Bronchial epithelial cell (primary cell): ENCODE measurements around the gene MRPL52. TPM values are rescaled to one million over a fixed set of nuclear protein-coding genes. Genes with fewer than 3 reads are reported as not detected.

Source experiments
- DNase-seq: peaks from one replicate; pipeline ENCODE4 v3.0.0-alpha.2; 2010; ENCODE audit warnings: low read depth
- FAIRE-seq: peaks from 2 replicates; lab custom pipeline; 2011; peaks lifted over from hg19 to GRCh38; lab: Jason Lieb, UNC
- H3K27me3 ChIP-seq: 2 replicates; pipeline ENCODE4 v1.5.1; 2011; ENCODE audit warnings: low read length; ENCODE audit not compliant: control insufficient read depth, insufficient read depth
- H3K36me3 ChIP-seq: 2 replicates; pipeline ENCODE4 v1.5.1; 2011; ENCODE audit warnings: low read length; ENCODE audit not compliant: control insufficient read depth, insufficient read depth
- H3K4me3 ChIP-seq: 2 replicates; pipeline ENCODE4 v1.5.1; 2011; ENCODE audit warnings: mild to moderate bottlenecking, low read depth, low read length, control low read depth
- total RNA-seq: library from RNA; depleted of rRNA; stranded (reverse); fragments of >200 nt; gene quantifications from 2 replicates; pipeline ENCODE4 v1.2.1, GENCODE V29; 2014
- TF ChIP-seq, protein P1 (sequence below): IDR thresholded peaks from 2 replicates; pipeline ENCODE4 v1.5.1; 2011; ENCODE audit warnings: mild to moderate bottlenecking, moderate library complexity, low read length, control low read depth, inconsistent platforms; ENCODE audit not compliant: insufficient read depth, severe bottlenecking

Gene MRPL52
- total RNA-seq, 1 donor from 2014 or later, result 33.2 TPM

DNA sequence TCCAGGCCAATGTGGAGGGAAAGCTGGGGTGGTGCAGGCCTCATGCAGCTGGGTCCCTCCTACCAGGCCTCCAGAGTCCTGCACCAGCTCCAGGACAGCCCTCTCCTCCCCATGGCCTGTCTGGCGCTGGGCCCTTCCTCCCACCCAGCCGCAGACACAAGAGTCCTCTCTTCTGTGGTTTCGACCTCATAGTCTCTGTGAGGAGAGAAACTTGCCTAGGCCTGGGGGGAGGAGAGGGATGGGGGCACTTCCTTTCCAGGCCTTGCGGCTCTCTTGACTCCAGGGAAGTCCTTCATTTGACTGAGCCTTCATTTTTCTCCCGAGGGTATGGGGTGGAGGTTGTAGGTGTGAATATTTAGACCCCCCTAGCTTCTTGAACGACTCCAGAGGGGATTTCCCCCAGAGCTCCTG, 8.9 kb downstream of the MRPL52 start:
- H3K4me3 ChIP-seq, result peak overlapping the region; percentile 68
- no peaks in the 10 kb centered on the region for H3K27me3 ChIP-seq
- peaks cover 34% of the 10 kb centered on the region for H3K36me3 ChIP-seq
- TF ChIP-seq, protein P1, sequence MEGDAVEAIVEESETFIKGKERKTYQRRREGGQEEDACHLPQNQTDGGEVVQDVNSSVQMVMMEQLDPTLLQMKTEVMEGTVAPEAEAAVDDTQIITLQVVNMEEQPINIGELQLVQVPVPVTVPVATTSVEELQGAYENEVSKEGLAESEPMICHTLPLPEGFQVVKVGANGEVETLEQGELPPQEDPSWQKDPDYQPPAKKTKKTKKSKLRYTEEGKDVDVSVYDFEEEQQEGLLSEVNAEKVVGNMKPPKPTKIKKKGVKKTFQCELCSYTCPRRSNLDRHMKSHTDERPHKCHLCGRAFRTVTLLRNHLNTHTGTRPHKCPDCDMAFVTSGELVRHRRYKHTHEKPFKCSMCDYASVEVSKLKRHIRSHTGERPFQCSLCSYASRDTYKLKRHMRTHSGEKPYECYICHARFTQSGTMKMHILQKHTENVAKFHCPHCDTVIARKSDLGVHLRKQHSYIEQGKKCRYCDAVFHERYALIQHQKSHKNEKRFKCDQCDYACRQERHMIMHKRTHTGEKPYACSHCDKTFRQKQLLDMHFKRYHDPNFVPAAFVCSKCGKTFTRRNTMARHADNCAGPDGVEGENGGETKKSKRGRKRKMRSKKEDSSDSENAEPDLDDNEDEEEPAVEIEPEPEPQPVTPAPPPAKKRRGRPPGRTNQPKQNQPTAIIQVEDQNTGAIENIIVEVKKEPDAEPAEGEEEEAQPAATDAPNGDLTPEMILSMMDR, result no peak
- FAIRE-seq (no peak), DNase-seq (peak; percentile 44)

DNA sequence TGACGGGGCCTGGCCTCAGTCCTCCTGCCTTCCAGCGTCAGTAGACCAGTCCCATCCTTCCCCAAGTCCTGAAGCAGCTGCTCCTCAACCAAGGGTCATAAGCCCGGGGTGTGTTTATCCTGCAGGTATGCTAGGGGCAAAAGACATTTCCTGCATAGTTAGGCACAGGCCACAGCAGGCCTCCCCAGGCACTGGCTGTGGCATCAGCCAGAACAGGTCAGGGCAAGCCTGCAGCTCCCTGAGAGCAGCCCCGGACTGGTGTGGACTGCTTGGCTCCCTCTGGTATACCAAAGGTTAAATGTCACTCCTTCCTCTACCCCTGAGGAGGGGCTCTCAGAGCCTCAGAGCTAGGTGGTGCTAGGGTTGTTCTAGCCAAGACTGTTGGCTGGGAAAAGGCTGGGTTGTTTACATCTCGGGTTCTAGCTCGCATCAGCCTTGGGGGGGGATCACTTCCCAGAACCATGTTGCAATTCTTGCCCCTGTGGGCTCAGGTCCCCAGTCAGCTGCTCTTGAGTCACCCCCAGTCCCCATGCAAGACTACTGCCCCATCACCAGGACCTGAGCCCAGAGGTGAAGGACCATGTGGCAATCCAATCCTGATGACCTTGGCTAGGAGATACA, 9.6 kb downstream of the MRPL52 start:
- DNase-seq (peak; percentile 90), FAIRE-seq (no peak)
- TF ChIP-seq, protein P1, result no peak
- H3K36me3 ChIP-seq, result peaks cover 35% of the 10 kb centered on the region
- no peaks in the 10 kb centered on the region for H3K27me3 ChIP-seq
- peak overlapping the region; percentile 68 for H3K4me3 ChIP-seq

DNA sequence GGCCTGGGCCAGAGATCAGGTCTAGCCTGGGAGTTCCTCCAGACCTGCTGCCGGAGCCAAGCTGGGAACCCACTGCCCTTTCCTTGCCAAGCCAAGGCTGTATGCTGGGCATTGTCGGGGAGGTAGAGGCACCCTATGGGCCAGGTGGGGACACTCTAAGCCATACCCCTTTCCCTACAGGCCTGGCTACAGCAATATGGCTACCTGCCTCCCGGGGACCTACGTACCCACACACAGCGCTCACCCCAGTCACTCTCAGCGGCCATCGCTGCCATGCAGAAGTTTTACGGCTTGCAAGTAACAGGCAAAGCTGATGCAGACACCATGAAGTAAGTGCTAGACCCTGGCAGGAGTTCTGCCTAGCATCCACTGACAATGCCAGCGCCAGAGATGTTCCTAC, 11.6 kb downstream of the MRPL52 start:
- DNase-seq (no peak), FAIRE-seq (peak; percentile 50)
- peaks cover 53% of the 10 kb centered on the region for H3K36me3 ChIP-seq
- no peaks in the 10 kb centered on the region for H3K27me3 ChIP-seq
- TF ChIP-seq, protein P1, result no peak
- H3K4me3 ChIP-seq, result no peak overlapping the region

DNA sequence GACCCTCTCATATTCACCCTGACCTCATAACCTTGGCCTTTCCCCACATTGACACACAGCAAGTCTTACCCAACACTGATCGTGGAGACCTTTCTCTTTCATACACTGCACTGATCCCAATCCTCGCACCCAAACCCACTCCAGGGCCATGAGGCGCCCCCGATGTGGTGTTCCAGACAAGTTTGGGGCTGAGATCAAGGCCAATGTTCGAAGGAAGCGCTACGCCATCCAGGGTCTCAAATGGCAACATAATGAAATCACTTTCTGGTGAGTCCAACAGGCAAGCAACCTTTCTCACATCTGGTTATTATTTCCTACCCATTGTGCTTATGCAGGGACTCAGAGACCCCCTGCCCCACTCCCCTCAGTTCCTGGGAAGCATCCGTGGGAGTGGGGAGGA, 12.1 kb downstream of the MRPL52 start:
- Histone ChIP-seq H3K4me3 (no peak overlapping the region), H3K27me3 (no peaks in the 10 kb centered on the region), H3K36me3 (peaks cover 55% of the 10 kb centered on the region)
- no peak for FAIRE-seq
- TF ChIP-seq, protein P1, result no peak
- DNase-seq, result no peak

DNA sequence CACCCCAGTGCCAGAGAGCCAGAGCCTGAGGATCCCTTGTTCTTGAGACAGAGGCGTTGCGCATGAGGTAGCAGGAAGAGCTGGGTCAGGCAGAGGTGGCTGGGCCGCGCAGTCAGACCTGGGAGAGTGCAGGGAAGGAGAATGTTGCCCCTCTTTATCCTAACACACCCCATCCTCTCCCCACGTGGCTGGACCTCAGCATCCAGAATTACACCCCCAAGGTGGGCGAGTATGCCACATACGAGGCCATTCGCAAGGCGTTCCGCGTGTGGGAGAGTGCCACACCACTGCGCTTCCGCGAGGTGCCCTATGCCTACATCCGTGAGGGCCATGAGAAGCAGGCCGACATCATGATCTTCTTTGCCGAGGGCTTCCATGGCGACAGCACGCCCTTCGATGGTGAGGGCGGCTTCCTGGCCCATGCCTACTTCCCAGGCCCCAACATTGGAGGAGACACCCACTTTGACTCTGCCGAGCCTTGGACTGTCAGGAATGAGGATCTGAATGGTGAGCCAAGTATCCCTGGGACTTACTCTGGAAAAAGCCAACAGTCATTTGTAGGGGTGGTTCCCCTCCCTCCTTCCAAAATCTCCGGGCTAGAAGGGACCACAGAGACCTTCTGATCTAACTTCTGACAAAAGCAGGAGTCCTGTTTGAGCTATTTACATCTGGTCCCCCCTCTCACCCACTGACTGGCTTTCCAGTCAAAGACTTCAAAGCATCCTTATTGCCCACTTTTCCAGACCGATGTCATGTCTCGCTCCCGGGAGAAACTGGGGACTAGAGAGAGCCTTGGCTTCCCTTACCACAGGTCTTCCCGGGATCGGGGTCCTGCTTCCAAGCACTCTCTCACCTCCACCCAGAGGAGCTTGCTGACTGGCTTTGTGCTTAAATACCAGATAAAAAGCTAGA, 12.8 kb downstream of the MRPL52 start:
- TF ChIP-seq, protein P1, result no peak
- Histone ChIP-seq H3K27me3 (no peaks in the 10 kb centered on the region), H3K4me3 (no peak overlapping the region), H3K36me3 (peaks cover 58% of the 10 kb centered on the region)
- no peak for DNase-seq
- FAIRE-seq, result no peak
